HG03439 (cell line): ENCODE data around the gene TSPAN18.
A peak's percentile ranks its signal among the peaks of the same experiment; 100 is the strongest.

ENCODE experiments used
- ATAC-seq: cut with Tn5 transposase; IDR thresholded peaks from one replicate; pipeline ENCODE4 v1.9.1; 2021; ENCODE audit warnings: mild to moderate bottlenecking, moderate library complexity; ENCODE audit not compliant: unreplicated experiment

Gene TSPAN18

GRCh38 chr11:44726283-44727113 is at the start of gene TSPAN18:
Gene TSPAN18, plus strand, starts transcription at chr11:44726962. Its CDS starts 179,455 bp downstream, at chr11:44906417.
- peak; percentile 59 for ATAC-seq

GRCh38 chr11:44680982-44681597 is 45.7 kb upstream of the TSPAN18 start:
- ATAC-seq: no peak

- no peak for ATAC-seq
Measured at GRCh38 chr11:44681698-44682097, 45.1 kb upstream of the TSPAN18 start.

GRCh38 chr11:44684859-44685281 is 41.9 kb upstream of the TSPAN18 start:
- no peak for ATAC-seq

- no peak for ATAC-seq
Measured at GRCh38 chr11:44687388-44687787, 39.4 kb upstream of the TSPAN18 start.

- no peak for ATAC-seq
Measured at GRCh38 chr11:44689265-44689664, 37.5 kb upstream of the TSPAN18 start.

- ATAC-seq: no peak
Measured at GRCh38 chr11:44690651-44691050, 36.1 kb upstream of the TSPAN18 start.

- ATAC-seq: no peak
Measured at GRCh38 chr11:44692460-44692859, 34.3 kb upstream of the TSPAN18 start.

GRCh38 chr11:44693654-44694119 is 33.1 kb upstream of the TSPAN18 start:
- no peak for ATAC-seq

GRCh38 chr11:44694443-44694842 is 32.3 kb upstream of the TSPAN18 start:
- ATAC-seq: no peak

- no peak for ATAC-seq
Measured at GRCh38 chr11:44695169-44695833, 31.5 kb upstream of the TSPAN18 start.

- no peak for ATAC-seq
Measured at GRCh38 chr11:44698252-44698912, 28.4 kb upstream of the TSPAN18 start.

- ATAC-seq: no peak
Measured at GRCh38 chr11:44699497-44700408, 27.0 kb upstream of the TSPAN18 start.

- ATAC-seq: no peak
Measured at GRCh38 chr11:44701276-44701675, 25.5 kb upstream of the TSPAN18 start.

- no peak for ATAC-seq
Measured at GRCh38 chr11:44702889-44703288, 23.9 kb upstream of the TSPAN18 start.

- ATAC-seq: no peak
Measured at GRCh38 chr11:44707094-44707493, 19.7 kb upstream of the TSPAN18 start.

- ATAC-seq: no peak
Measured at GRCh38 chr11:44708009-44708408, 18.8 kb upstream of the TSPAN18 start.

- no peak for ATAC-seq
Measured at GRCh38 chr11:44708523-44709280, 18.1 kb upstream of the TSPAN18 start.

- no peak for ATAC-seq
Measured at GRCh38 chr11:44709281-44709562, 17.5 kb upstream of the TSPAN18 start.

GRCh38 chr11:44709966-44710365 is 16.8 kb upstream of the TSPAN18 start:
- no peak for ATAC-seq
